ENCODE data around the gene ASTN2.

- no peak for TF ChIP-seq CTCF (IDR thresholded peaks at IDR 0.05; ENCODE audit: low read depth, low read length)
- no peak for TF ChIP-seq MYC (IDR thresholded peaks at IDR 0.05; ENCODE audit: low read depth, low read length)
- no peak for TF ChIP-seq POLR2A (IDR thresholded peaks at IDR 0.05; ENCODE audit: extremely low read depth, insufficient read length)
- TF ChIP-seq MAX (IDR thresholded peaks at IDR 0.05; ENCODE audit: low read depth, low read length), result no peak
These were observed 980.5 kb downstream of the ASTN2 start for GRCh38 chr9:116434314-116434713.
